Measurements from ENCODE around the gene SNX10.

GRCh38 chr7:26406433-26406832 lies 114.8 kb downstream of the SNX10 start:
- no peak for TF ChIP-seq CTCF (conservative IDR thresholded peaks at IDR 0.05)
- TF ChIP-seq ZFX (IDR thresholded peaks at IDR 0.05), result no peak
